HEK293 (cell line): ENCODE measurements around the gene RNU7-1.

Source experiments
- ZNF791 ChIP-seq: fragments of 450-650 bp; formaldehyde crosslinking; IDR thresholded peaks from 2 replicates; pipeline ENCODE4 v1.5.1; 2016; ENCODE audit warnings: missing biosample characterization, missing genetic modification characterization
- TF ChIP-seq, protein P1 (sequence below): fragments of 450-650 bp; formaldehyde crosslinking; IDR thresholded peaks from 2 replicates; pipeline ENCODE4 v1.5.1; 2016; ENCODE audit warnings: missing biosample characterization, missing genetic modification characterization
- TF ChIP-seq, protein P2 (sequence below): fragments of 450-650 bp; formaldehyde crosslinking; optimal IDR thresholded peaks from 2 replicates; pipeline ENCODE3; 2016; ENCODE audit warnings: missing biosample characterization, mild to moderate bottlenecking, missing genetic modification characterization
- TF ChIP-seq, protein P3 (sequence below): fragments of 450-650 bp; formaldehyde crosslinking; IDR thresholded peaks from 2 replicates; pipeline ENCODE4 v1.5.1; 2016; ENCODE audit warnings: missing biosample characterization, missing genetic modification characterization

DNA sequence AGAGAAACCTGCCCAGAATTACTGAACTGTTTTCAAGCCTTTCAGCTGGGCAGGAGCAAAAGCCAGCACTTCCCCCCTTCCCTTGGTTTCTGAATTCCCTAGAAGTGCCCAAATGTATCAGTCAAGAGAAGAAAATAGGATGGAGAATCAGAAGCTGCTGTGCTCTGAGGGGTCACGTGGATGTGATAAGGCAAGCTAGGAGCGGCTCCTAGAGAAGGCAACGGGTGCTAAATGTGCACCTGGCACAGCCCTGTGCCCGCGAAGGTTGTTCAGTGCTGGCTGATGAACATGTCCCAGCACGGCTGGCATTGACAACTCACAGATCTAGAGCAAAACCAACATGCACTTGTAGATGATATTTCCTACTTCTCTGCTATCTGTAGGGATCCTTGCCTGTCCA, 35.4 kb downstream of the RNU7-1 start:
- TF ChIP-seq, protein P1, sequence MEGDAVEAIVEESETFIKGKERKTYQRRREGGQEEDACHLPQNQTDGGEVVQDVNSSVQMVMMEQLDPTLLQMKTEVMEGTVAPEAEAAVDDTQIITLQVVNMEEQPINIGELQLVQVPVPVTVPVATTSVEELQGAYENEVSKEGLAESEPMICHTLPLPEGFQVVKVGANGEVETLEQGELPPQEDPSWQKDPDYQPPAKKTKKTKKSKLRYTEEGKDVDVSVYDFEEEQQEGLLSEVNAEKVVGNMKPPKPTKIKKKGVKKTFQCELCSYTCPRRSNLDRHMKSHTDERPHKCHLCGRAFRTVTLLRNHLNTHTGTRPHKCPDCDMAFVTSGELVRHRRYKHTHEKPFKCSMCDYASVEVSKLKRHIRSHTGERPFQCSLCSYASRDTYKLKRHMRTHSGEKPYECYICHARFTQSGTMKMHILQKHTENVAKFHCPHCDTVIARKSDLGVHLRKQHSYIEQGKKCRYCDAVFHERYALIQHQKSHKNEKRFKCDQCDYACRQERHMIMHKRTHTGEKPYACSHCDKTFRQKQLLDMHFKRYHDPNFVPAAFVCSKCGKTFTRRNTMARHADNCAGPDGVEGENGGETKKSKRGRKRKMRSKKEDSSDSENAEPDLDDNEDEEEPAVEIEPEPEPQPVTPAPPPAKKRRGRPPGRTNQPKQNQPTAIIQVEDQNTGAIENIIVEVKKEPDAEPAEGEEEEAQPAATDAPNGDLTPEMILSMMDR (tag by site-specific recombination), result no peak
- TF ChIP-seq, protein P2, sequence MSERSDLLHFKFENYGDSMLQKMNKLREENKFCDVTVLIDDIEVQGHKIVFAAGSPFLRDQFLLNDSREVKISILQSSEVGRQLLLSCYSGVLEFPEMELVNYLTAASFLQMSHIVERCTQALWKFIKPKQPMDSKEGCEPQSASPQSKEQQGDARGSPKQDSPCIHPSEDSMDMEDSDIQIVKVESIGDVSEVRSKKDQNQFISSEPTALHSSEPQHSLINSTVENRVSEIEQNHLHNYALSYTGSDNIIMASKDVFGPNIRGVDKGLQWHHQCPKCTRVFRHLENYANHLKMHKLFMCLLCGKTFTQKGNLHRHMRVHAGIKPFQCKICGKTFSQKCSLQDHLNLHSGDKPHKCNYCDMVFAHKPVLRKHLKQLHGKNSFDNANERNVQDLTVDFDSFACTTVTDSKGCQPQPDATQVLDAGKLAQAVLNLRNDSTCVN, result no peak
- TF ChIP-seq, protein P3, sequence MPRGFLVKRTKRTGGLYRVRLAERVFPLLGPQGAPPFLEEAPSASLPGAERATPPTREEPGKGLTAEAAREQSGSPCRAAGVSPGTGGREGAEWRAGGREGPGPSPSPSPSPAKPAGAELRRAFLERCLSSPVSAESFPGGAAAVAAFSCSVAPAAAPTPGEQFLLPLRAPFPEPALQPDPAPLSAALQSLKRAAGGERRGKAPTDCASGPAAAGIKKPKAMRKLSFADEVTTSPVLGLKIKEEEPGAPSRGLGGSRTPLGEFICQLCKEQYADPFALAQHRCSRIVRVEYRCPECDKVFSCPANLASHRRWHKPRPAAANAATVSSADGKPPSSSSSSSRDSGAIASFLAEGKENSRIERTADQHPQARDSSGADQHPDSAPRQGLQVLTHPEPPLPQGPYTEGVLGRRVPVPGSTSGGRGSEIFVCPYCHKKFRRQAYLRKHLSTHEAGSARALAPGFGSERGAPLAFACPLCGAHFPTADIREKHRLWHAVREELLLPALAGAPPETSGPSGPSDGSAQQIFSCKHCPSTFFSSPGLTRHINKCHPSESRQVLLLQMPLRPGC (tag by site-specific recombination), result no peak
- no peak for TF ChIP-seq ZNF791
